Eye (tissue), 1 donor: Measurements from ENCODE around the gene ZNF48.

Source experiments
- DNase-seq: peaks from one replicate; pipeline ENCODE4 v3.0.0-alpha.2; 2015

ZNF48 gene

DNA sequence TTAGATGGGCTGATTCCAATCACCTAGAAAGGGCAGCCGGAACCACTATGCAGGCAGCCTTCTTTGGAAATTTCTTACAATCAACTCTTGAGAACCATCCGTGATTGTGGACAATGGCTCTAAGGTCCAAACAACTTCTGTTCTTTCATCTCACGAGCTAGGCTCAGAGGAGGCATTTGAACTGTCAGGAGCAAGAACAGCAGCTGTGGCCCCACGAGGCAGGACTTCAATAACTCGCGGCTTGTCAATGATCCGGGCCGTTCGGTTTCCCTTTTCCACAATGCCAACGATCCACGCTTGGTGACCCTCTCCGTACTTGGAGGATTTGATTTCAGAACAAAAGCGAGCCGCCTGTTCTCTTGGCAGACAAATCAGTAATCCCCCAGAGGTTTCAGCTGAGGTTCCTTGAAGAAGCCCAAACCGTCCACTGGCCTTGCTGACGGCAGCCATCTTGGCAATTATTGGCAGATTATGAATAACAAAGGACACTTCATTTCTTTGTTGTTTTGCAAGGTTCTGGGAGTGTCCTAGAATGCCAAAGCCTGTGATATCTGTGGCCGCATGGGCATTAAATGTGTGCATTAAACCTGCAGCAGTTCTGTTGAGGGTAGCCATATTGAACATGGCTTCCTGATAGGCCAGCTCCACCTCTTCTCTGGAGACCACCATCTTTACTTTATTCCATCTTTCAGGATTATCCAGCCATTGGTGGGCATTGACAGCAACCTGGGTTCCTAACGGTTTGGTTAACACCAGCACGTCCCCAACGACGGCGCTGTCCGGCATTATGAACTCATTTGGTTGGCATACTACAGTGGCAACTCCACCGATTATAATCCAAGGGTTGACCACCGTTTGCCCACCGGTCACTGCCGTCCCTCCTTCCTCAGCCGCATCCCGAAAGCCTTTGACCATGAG lies 49.3 kb downstream of the ZNF48 start:
- DNase-seq = no peak

DNA sequence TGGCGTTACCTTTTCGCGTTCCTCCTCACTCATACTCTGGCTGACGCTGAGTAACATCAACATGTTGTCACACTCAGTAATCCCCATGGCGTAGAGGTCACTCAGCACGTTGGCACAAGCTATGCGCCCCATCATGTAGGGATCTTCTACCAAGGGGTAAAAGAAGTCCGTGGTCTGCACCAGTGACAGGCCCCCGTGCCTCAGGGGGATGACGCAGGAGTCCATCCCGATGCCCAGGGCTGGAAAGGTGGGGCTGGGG lies 49.9 kb downstream of the ZNF48 start:
- no peak for DNase-seq

DNA sequence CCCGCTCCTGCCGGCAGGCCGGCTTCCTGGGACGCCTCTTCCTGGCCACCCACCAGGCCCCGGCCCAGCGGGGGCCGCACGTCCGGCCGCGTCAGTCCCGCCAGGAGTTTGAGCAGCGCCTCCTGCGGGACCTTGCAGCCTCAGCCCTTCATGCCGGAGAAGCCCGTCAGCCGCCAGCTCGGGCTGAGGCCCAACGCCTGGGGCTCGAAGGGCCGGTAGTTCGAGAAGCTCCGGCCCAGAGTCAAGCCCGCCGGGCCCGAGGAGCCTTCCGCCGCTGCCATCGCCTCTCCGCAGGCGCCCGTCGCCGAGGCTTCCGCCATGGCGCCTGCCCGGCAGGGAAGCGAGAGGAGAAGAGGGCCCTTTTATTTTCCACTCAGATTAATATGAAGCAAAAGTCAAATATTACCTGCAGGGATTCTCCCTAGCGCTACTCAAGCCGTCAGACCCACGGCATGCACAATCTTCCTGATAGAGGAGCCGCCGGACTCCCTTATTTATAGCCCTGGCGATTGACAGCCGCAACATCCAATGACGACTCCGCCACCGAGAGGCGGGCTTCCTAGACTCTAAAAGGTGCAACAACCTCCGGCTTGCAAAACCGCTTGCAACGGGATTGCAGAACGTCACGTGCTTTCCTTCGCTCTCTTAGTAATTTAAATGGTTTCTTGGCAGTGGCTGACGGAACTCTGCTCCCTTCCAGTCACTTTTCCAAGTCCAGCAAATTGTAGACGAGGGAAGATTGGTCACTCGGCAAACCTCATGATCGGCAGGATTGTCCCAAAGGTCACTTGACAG lies 50.4 kb downstream of the ZNF48 start, which contains the start of gene SEPHS2:
Gene SEPHS2 (minus strand): TSS at position 467 of the 795 bp plus-strand sequence. CDS start 147 bp downstream, at position 320.
- peak; percentile 99 for DNase-seq

DNA sequence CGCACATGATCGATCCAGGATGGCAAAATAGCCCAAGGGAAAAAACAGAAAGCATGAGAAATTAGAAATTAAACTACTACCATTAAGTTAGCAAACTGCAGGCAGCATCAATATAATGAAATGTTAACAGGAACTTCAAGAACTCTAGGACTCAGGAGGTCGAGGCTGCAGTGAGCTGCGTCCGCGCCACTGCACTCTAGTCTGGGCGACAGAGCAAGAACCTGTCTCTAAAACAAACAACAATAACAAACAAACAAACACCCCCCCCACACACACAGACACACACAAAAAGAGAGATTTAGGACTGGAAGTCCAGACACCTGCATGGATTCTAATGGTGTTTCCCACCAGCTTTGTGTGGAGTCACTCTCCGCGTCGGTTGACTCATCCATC lies 51.0 kb downstream of the ZNF48 start:
- DNase-seq = no peak

DNA sequence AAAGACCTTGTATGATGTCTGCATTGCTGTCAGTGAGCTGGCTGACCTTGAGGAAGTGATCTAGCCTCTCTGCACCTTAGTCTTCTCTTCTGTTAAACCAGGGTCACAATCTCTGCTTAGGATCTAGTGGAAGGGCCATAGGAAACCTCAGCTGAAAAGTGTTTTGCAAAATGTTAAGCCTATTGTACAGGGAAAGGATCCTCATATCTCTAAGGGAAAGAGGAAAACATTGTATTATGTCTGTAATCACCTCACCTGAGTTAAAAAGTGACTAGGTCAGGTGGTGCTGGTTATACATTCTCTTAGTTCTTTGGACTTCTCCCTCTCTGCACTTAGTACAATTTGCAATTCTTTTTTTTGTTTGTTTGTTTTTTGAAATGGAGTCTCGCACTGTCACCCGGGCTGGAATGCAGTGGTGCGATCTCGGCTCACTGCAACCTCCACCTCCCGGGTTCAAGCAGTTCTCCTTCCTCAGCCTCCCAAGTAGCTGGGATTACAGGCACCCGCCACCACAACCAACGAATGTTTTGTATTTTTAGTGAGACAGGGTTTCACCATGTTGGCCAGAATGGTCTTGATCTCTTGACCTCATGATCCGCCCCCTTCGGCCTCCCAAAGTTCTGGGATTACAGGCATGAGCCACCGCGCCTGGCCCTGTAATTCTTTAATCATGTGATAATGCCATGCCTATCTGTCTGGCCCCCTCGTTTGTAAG lies 52.4 kb downstream of the ZNF48 start:
- DNase-seq = no peak

DNA sequence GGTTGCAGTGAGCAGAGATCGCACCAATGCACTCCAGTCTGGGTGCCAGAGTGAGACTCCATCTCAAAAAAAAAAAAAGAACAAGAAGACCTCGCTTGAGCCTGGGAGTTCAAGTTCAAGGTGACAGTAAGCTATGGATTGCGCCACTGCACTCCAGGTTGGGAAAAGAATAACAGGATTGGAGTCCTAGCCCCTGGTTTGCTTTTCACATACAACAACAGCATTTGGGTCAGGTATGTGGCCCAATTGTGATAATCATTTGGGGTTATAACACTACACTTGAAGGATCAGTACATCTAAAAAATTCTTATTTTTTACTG lies 53.9 kb downstream of the ZNF48 start:
- no peak for DNase-seq
